ENCODE results near the gene SEMA3C.

The SEMA3C gene

DNA sequence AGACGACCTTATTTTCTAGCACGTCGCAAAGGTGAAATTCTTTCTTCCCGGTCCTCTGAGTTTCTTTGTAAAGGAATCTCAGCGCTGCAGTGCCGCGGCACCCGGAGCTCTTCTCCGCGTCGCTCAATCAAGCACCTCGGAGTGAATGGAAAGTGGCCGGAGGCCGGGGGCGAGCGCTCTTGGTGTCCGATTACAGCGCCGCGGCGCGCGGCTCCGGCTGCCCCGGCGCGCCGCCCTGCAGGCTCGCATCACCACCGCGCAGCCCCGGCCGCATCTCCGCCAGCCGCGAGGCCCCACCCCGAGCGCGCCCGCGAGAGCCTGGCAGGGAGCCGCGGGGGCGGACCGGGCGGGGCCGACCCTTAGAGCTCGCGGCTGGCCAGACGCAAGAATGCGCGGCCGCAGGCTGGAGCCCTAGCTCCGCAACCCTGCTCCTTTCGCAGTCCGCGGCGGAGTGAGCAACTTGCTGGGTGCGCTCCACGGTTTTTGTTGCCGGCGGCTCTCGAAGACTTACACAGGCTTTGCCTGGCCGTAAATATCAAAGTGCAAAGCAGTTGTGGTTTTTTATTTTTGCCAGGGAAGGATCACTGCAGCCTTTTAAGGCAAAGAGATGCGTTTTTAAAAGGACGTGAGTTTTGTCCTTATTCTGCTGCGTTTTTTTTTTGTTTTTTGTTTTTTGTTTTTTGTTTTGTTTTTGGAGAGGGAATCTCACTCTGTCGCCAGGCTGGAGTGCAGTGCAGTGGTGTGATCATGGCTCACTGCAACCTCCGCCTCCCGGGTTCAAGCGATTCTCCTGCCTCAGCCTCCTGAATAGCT, at the start of gene SEMA3C:
Gene SEMA3C, minus strand, starts transcription at position 143 of the 813 bp plus-strand sequence. CDS start 2,270 bp downstream, outside the sequence.
- DNase-seq (ENCODE audit: low read depth, low spot score) = peak; percentile 84

DNA sequence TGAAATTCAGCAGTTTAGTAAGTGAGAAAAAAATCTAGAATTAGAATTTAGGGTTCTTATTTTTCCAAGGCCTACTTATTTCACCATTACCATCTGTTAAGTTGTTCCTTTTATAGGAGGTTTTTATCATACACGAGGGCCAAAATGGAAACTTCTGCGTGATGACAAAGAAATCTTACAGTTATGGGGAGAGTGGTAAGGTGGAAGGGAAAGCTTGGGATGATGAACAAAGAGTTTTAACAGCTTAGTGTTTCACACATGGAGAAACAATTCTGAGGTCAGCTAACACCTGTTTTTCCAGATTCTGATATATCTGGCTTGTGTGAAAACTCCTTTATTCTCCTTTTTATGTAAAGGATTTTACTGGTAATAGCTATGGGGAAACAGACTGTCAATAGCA, 49.8 kb upstream of the SEMA3C start:
- DNase-seq (ENCODE audit: low read depth, low spot score) = no peak

- DNase-seq (ENCODE audit: low read depth, low spot score) = no peak
These were observed 49.1 kb upstream of the SEMA3C start for GRCh38 chr7:80967917-80968297.

GRCh38 chr7:80967071-80967916, 48.4 kb upstream of the SEMA3C start:
- DNase-seq (ENCODE audit: low read depth, low spot score) = peak; percentile 3

DNA sequence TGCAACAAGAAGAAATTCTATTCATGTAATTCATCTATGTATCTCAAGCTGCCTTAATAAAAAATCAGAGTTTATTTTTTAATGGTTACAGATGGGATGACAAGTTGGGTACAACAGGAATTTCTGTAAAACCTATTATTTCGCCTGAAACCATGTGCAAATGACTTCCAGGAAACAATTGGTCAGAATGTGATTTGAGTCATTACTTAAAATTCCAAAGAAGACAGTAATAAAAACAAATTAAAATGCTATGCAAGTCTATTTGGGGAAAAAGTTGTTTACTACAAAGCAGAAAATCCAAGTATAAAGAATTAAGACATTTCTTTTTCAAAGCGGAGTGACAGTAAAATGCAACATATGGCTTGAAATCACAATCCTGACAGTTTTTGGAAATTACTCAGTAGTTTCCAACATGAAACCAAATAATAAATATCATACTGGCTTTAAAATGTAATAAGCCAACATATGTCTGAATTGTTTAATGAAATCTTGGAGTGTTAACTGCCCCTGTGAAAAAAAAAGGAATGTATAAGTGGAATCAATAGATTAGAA, 41.5 kb upstream of the SEMA3C start:
- DNase-seq (ENCODE audit: low read depth, low spot score) = no peak

DNA sequence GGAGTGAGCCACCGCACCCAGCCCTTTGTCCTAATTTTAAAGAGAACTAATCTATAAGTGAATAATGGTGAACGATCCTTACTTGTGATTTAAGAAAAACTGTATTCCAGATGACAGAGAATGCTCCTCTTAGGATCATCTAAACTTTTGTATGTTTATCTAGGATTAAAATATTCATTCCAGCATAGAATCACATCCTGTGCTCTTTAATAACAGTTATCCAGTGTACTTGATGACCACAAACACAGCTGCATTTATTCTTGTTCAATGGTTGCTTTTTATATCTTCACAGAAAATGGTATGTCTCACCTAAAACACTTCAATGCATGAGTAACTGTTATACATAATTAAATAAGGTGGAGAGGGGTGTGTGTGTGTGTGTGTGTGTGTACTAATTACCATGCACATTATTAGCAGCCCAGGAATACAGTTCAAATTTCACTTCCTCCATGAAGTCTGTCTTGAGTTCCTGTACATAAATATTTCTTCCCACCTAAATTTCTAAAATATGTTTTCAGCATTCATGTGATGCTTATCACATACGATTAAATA, 38.5 kb upstream of the SEMA3C start:
- no peak for DNase-seq (ENCODE audit: low read depth, low spot score)

DNA sequence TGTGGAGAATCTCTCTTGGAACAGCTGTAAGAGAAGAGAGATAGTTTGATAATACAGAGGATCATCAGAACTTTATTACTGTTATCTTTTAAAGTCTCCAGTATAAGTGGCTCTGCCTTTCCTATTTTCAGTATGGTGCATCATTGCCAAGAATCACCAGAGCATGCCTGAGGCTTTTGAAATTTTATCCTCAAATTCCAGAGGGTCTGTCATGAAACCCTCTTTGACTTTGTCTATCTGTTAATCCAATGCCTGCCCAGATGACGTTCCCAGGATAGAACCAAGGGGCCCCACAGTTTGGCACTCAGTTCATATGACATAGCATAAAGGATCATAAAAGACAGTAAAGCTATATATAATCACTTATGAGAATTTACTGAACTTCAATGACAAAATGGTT, 35.3 kb upstream of the SEMA3C start:
- DNase-seq (ENCODE audit: low read depth, low spot score) = no peak

DNA sequence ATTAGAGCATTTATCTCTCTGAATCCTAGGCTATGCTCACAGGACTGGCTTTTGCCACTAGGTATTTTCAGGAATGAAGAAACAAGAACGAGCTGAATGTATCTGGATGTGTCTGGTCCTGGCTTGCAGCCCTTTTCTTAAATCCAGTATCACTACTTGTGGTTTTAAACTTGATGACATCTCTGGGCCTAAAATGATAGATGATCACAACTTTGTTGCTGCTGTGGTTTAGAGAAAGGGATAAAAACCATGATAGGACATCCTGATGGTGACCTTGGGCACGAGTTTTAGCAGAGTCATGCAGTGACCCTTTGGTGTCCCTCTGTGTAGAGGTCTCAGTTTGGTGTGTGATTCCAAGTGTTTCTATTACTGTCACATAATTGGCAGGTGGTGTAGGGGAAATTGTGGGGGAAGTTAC, 31.7 kb upstream of the SEMA3C start:
- DNase-seq (ENCODE audit: low read depth, low spot score) = no peak

DNA sequence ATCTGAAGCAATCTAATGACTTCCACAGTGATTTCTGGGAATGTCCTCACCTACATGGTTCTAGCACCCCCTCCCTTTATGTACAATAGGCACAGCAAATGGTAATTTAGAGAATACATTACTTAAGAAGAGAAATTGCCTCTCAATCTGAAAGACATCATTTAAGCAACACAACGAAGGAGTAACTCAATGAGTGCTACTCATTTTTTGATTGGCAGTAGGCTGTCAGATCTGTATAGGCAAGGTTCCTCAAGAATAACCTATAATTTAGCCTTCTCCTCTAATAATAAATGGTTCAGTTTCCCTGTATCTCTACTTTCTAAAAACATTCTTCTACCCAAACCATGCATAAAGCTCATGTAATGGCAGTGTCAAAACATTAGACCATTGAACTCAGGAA, 30.6 kb upstream of the SEMA3C start:
- DNase-seq (ENCODE audit: low read depth, low spot score) = no peak

GRCh38 chr7:80946858-80947257, 28.0 kb upstream of the SEMA3C start:
- no peak for DNase-seq (ENCODE audit: low read depth, low spot score)

- DNase-seq (ENCODE audit: low read depth, low spot score) = no peak
These were observed 27.1 kb upstream of the SEMA3C start for GRCh38 chr7:80945976-80946375.

- no peak for DNase-seq (ENCODE audit: low read depth, low spot score)
These were observed 24.5 kb upstream of the SEMA3C start for GRCh38 chr7:80943342-80943741.

DNA sequence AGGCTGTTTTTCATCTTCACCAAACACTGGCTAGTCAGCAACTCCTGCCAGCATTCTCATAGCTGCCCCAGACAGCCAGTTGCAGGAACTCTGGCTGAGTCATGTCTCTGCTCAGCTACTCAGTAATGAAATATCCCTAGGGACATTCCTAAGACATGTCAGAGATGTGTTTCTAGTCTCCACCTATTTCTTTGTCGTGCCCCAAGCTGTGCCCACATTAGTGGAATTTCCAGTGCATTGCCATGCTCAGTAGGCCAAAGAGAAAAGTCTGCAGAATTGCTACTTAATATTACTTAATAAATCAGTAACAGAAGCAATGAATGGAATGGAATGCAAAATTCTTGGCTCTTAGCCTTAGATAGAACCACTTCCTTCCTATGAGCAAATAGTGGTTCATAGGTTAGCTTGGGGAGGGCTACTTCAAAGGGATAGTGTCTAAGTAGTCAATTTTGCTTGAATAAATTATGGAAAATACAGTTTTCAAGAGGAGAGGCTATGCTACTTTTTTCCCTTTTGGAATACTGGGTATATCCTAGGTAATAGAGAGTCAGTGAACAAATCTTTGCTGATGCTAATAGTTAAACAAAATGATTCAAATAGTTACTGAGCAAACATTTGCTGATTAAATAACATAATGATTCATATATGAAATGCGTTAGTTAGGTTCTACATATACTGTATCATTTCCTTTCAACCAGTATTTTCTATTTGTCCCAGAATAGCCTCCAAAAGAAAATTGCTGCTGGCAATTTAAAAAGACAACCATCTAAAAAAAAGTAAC, 23.6 kb upstream of the SEMA3C start:
- DNase-seq (ENCODE audit: low read depth, low spot score) = peak; percentile 88

GRCh38 chr7:80941208-80941758, 22.4 kb upstream of the SEMA3C start:
- DNase-seq (ENCODE audit: low read depth, low spot score) = no peak

GRCh38 chr7:80940539-80941207, 21.8 kb upstream of the SEMA3C start:
- DNase-seq (ENCODE audit: low read depth, low spot score) = no peak

DNA sequence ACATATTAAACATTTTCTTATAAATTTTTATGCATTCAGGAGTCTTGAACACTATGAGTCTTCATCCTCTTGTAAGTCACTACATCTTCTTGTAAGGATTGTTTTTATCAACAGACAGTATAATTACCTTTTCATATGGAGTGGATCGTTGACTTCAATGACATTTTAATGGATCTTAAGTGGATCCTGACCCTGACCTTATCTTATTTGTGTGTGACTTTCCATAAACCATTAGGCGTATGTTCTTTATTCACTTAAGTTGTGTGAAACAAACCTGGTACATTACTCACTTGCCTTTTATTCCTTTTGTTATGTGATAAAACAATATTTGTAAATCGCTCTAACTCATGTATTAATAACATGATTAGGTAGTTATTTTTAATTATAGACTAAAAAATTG, 18.5 kb upstream of the SEMA3C start:
- DNase-seq (ENCODE audit: low read depth, low spot score) = no peak

DNA sequence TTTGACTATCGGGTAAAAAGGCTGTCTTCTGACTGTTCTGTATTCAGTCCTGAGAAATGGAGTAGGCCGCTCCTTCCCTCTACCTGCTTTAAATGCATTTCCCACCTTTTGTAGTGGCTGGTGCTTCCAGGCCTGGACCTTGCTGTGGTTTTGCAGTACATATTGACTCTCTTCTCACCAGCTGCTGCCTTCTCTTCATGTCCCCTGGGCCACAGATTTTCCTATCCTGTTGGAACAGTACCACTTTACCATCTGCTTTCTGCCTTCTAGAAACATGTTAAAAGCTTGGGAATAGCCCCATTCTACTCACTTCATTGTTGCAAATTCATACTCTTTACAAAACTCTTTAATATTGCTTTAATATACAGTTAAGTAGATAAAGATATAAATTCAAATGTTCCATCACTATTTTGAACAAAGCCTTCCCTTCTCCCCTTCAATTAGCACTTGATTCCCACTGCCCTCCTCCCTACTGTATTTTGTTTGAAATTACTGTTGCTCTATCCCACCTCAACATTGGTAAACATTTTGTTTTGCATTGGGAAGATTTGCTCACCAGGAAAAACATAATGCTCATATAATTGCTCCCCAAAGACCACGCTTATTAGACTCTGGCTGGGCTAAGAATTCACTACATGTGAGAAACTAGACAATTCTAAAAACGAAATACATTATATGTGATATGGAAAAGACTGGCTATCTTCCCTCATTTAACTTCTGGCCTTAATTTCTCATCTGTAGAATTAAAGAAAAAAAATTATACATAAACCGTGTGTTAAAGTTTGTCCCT, 17.3 kb upstream of the SEMA3C start:
- no peak for DNase-seq (ENCODE audit: low read depth, low spot score)

- no peak for DNase-seq (ENCODE audit: low read depth, low spot score)
These were observed 15.5 kb upstream of the SEMA3C start for GRCh38 chr7:80934321-80934720.

- DNase-seq (ENCODE audit: low read depth, low spot score) = no peak
These were observed 13.7 kb upstream of the SEMA3C start for GRCh38 chr7:80932536-80932935.

- no peak for DNase-seq (ENCODE audit: low read depth, low spot score)
These were observed 10.8 kb upstream of the SEMA3C start for GRCh38 chr7:80929619-80930018.

All from smooth muscle cell of the brain vasculature (primary cell).